HG02884 (cell line): Measurements from ENCODE around the gene KMT5B.

ENCODE experiments used
- ATAC-seq: cut with Tn5 transposase; IDR thresholded peaks from one replicate; pipeline ENCODE4 v1.9.1; 2021; ENCODE audit warnings: mild to moderate bottlenecking, moderate library complexity; ENCODE audit not compliant: unreplicated experiment

Gene KMT5B

DNA sequence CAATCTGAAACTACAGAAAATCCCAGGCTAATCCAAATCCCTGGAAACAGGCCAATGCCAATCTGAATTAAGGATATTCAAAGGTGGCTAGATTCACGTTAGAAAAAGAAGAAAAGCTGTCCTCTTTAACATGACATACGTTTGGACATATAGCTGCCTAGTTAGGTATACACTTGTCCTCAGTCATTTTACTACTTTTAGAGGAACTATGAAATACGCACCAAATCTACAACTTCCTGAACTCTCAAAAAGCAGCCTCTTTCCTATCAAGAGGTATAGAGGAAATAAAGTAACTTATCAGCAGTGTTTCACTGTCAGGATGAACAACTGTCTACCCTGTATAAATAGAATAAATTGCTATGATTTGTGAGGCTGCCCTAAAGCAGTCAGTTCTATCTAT lies 24.0 kb downstream of the KMT5B start:
- ATAC-seq = no peak

DNA sequence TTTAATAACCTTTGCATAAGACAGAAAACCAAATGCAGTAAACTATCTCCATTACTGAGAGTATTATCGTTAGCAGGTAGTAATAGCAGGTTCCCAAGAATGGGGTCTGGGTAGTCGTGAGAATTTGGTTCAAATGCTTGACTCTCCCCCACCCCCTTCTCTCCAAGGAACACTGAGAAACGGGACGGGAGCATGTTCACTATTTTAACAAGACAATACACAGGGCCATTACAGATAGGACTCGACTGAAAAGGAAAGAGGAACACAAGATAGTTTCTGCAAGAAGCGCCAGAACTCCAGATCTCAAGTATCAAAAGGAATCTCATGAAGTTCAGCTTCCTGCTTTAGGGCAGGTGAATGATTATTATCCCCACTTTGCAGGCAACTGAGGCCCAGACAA lies 27.0 kb downstream of the KMT5B start:
- ATAC-seq = no peak

DNA sequence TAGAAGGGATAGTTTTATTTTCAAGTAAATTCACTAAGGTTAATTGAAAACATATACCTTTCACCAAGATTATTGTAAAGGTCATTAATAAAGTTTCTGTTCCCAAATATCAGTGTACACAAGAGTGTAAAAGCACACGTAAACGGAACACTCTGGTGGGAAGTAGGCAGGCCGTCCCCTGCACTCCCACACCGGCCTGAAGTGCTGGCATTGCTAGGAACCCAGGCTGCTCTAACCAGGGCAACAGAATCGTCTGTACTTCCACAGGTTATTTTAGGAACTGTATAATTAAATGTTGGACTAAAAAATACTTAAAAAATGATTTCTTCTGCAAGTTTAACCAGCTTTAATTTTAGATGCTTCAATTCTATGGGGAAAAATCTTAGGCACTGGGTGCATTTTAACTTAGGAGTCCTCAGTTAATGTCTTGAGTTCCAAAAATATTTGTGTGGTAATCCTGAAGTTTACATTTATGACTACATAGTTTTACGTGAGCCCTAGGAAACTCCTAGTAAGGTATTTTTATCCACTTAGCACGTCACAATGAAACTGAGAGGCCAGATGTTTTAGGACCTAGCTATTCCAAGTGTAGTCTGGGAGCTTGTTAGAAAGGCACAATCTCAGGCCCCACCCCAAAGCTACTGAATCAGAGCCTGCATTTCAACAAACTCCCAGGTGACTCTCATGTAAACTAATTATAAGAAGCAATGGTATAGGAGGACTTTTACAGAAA lies 31.2 kb downstream of the KMT5B start:
- ATAC-seq = no peak

DNA sequence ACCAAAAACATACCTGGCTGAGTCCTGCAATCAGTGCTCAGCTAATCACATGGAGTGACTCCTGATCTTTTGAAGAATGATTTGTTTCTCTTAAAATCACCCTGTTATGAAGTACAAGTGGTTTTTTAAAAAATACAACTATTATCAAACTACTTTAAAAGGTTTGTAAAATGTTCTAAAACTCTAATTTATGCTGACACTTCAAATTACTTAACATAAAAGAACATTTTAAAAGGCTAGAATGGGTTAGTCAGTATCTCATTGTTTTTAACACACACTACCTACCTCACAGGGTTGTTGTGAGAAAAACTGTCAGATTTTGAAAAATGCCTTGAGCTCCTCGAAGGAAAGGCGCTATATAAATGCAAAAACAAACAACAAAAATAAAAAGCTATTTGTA lies 33.2 kb downstream of the KMT5B start:
- ATAC-seq = no peak

DNA sequence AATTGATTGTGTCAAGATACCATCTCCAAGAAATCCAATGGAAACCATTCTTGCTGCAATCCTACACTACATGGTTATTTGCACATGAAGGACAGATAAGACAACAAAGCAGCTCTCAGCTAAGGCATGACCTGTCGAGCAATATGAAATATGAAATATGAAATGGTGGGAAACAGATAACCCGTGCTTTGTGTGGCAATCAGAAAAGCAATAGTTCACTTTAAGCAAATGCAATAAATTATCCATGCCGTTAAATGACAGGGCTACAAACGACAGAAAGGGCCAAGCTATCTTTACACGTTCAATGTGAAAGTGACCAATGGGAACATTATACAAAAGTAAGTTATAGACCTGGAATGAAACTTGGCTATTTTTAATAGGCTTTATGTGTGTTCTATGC lies 35.2 kb downstream of the KMT5B start:
- no peak for ATAC-seq

DNA sequence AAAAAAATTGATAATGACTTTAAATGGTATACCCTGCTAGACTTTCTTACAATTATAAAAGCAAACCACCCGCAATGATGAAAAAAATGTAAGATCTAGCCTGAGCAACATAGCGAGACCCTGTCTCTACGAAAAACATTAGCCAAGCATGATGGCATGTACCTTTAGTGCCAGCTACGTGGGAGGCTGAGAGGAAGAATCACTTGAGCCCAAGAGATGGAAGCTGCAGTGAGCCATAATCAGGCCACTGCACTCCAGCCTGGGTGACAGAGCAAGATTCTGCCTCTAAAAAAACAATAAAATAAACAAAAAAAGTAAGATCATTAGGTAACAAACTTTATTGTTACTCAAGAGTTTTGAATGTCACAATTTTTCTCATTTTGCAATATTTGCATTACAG lies 39.2 kb downstream of the KMT5B start:
- no peak for ATAC-seq

DNA sequence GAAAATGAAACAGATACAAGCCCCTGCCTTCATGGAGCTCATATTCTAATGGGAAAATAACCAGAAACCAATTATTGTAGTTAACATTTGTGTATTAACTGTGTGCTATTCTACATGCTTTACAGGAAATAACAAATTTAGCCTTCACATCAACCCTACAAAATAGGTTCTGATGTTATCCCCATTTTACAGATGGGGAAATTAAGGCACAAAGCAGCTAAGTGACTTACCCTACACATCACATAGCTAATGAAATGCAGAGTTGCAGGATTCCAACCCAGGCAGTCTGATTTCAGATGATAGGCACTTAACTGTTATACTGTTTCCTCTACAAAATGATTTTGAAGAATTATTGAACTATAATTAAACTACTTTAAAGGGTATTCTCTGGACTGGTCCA lies 43.7 kb downstream of the KMT5B start:
- no peak for ATAC-seq

DNA sequence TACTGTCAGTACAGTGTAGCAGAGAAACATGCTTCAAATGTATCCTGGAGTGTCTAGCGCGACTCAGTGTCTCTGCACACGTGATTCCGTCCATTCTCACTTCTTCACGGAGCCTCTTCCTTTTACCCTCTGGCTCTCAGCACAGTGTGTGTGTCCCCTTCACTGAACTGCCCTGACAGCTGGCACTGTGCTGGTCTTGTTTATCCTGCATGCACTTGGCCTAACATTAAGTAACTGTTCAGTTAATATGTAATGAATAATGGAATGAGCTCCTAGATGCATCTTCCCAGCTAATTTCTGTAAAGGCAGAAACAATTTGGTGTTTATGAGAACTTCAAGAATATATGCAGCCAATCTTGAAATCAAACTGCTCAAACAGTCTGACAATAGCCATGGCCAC lies 44.4 kb downstream of the KMT5B start:
- no peak for ATAC-seq

DNA sequence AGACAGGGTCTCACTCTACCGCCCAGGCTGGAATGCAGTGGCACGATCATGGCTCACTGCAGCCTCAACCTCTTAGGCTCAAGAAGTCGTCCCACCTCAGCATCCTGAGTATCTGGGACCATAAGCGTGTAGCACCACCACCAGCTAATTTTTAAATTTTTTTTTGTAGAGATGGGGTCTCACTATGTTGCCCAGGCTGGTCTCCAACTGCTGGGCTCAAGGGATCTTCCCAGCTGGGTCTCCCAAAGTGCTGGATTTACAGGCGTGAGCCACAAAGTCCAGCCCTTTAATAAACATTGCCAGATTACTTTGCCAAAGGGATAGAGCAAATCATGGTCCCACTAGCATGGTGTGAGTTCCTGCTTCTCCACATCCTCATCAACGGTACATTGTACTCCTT lies 45.6 kb downstream of the KMT5B start:
- no peak for ATAC-seq

DNA sequence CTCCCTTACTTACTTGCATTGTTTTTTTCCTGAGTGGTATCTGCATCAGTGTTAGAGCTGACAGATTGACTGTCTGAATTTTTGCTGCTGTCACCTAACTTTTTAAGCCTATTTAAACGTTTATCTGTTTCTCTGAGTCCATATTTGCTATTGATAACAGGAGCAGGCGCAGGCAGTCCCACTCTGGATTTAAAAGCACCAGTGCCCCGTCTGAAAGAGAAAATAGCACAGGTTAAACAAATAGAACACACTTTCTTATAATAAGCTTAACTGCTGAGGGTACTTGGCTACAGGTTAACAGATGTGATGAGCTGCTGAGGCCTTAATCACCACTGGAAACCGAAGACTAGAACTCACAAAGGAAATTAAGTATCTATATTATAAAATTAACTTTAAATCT lies 46.1 kb downstream of the KMT5B start:
- no peak for ATAC-seq

DNA sequence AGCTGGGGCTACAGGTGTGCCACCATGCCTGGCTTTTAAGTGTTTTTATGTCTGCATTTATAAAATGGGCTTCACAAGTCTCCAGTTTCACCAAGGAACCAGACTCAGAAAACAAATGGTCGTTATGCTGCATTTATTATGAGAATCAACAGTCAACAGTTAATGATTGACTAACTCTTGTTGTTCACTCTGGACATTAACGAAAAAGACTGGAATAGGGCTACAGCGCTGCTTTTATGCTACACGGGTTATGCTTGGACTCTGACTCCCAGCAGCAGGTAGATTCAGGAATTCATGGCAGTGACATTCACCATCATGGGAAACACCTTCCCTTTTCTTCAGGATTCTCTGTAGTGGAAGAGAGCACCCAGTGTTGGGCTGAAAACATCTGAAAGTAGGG lies 47.5 kb downstream of the KMT5B start:
- no peak for ATAC-seq

DNA sequence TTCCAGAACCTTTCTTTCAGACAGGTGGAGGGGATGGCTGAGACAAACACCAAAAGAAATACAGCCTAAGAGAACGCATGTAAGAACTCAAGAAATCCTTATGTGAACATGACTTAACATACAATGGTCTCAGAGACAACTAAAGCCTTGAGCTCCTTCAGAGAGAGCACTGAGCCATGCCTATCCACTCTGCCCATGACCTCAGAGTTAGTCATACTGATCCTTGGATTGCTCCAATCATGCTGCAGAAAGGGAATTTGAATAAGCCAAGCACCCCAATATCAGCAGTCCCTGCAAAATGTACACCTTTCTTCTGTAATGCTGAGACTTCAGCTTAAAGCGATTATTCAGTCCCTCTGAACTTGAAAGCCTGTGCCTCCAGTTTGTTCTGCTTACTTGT lies 48.7 kb downstream of the KMT5B start:
- no peak for ATAC-seq

DNA sequence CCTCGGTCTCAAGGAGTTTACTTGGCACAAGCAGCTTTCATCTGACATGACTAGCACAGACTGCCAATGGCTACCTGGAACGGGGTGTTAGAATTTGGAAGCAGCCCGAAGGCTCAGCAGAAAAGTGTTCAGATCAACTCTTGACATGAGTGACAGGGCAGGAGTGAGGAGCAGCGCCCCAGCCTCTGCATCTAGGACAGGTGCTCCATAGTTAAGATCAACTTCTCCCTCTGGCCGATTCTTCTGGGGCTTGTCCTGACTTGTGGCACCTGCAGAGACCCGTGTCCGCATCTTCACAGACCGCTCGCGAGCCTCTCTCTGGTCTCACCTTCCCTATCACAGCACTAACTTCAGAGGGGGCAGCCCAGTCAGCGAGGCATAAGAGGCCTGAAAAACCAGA lies 49.4 kb downstream of the KMT5B start:
- no peak for ATAC-seq

DNA sequence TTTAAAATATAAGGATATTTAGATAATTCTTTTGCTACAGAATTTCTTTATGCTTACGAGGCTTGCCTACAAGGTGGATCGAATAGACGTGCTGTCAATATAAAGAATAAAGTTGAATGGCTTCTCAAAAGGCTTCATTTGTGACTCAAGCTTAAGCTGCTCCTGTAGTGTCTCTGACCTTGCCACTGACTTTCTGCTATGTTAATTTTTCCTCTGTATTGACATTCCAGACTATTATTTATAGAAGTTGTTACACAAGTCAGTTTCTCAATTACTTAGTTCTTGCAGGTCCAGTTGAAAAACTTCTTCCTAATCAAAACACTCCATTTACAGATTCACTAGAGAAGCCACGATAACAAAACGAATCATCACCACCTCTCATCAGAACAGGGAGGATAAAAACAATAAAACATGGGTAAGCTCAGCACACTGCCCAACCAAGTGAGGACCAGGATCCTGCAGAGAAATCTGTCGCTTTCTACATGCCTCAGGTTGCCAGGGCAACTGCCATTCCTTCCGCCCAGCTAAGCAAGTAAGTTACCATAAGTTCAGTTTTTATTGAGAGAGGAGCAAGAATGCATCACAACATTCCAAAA lies 52.9 kb downstream of the KMT5B start:
- ATAC-seq = no peak

DNA sequence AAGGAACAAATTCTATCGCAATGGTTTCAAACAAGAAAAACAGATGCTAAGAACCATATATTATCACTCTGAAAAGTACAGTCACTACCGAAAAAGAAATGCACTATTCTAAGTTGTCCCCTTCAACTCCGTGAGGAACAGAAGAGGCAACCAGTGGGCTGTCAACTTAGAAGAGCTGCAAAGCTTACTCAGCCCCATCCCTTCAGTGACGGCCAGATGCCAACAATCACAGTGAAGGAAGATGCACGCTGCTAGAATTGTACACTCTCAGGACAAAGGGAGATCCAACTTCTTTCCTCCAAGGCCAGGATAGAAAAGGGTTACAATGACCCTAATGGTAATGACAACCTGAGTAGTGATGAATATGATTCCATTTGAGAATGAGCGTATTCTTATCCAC lies 53.4 kb downstream of the KMT5B start:
- no peak for ATAC-seq

DNA sequence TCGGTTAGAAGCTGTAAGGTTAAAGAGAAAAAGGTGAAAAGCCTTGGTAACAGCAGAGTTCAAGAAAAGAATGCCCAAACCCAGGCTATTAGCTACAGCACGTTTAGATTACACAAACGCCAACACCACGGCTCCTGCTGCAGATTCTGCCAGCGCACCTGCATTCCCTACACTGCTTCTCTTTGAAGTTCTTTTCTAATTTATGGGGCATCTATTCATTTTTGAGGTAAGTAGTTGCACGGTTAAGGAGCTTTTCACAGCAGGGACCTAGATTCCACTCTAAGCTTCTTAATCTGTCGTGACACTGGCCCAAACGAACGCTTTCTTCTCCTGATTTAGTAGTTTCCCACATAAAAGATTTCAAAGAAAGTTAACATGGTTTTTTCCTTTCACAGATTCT lies 53.9 kb downstream of the KMT5B start:
- no peak for ATAC-seq

DNA sequence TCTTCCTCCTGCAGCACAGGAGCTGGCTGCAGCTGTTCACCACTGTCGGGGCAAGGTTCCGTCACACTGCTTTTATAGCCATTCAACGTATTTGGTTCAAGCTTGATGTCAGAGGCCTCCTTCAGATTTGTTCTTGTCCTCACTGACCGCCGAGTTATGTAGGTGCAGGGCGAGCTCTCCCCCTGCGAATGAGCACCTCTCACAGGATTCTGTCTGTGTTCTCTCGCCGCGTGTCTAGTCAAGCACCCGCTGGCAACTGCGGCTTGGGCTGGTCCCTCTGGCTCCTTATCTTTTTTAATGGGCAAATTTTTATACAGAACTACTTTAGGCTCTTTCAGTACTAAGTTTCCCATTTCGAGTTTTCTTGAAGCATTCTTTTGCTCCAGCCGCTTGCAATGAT lies 54.5 kb downstream of the KMT5B start:
- ATAC-seq = no peak

DNA sequence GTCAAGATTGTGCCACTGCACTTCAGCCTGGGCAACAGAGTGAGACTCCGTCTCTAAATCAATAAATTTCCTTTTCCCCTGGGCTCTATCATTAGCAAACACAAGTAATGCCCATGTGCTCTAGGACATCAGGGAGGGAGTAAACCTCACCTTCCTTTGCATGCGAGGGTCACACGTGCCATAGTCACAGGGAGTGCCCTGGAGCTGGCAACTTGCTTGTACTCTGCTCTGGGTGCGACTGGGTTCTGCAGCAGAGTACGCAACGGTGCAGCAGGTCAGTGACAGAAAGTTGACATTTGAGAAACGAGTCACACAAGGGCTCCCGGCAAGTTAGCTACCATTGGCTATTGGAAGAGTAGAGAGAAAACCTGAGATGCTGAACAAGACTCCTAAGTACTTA lies 59.4 kb downstream of the KMT5B start:
- no peak for ATAC-seq

DNA sequence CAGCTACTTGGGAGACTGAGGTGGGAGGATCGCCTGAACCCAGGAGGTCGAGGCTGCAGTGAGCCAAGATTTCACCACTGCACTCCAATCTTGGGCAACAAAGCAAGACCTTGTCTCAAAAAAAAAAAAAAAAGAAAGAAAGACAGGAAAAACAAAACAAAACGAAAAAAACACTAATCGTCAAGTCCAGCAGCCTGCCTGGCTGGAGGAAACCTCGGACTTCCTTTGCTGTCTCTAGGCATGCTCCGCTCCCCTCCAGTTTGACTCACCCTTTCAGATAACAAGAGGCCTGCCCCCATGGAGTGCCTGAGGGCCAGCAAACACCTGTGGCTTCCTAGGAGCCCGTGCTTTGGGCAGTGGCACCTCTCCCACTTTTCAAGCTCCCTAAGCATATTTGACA lies 63.1 kb downstream of the KMT5B start:
- no peak for ATAC-seq

DNA sequence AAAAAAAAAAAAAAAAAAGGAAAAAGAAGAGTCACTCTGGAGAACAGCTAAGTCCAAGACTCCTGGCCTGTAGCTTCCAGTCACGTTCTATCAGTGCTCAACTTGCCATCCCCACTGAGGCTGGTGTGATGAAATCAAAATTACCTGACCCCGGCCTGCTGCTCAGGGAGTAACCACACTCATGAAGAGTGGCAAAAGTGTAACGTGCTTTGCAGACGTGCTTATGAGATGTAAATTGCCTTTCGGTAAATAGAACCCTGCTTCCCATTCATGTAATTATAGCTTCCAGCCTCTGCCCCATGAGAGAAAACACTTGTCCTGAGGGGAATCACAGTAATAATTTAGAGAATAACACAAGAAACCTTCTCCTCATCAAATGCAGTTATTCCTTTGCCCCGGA lies 63.7 kb downstream of the KMT5B start:
- ATAC-seq = no peak

DNA sequence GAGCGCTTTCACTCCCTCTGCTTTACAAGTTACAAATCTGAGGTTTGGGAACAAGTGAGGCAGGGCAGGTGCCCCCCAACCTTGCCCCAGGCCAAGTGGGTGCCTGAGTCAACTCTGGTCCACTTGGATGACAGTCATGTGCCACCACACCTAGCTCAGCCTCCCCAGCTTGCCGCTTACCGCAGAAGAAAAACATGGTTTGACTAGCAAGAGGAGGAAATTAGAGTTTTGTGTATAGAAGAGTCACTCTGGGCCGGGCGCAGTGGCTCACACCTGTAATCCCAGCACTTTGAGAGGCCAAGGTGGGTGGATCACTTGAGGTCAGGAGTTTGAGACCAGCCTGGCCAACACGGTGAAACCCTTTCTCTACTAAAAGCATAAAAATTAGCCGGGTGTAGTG lies 64.2 kb downstream of the KMT5B start:
- ATAC-seq = no peak

DNA sequence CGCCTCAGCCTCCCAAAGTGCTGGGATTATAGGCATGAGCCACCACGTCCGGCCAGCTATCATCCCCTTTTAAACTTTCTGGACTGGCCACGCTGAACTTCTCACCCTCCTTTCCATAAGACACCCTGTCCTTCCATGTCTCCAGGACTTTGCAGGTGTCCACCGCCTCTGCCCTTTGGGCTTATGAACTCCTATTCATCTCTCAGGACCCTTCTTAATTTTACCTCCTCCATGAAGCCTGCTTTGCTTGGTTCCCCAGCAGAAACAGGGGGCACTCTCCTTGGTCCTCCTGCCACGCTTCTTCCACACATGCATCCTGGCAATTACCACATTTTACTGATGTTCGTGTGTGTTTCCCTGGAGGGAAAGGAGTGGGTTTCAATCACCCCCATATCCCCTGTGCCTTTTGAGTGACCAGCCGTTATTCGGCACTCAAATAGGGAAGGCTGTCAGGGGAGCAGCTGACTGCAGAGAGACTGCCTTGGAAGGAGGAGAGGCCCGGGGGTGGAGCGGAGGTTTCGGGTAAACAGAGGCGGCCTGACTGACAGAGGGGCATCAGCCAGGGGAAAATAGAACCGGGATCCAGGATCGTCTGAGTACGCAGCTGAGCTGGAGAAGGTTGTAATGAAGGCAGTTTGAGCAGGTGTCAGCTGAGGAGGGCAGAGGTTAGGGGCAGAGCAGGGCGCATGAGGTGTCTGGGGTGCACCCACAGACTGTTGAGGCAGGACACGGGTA lies 64.9 kb downstream of the KMT5B start:
- no peak for ATAC-seq
